ENCODE results near the gene UROC1.

The UROC1 gene

GRCh38 chr3:126447456-126448106 is 70.0 kb downstream of the UROC1 start:
- H3K27ac Mint-ChIP-seq = no peak overlapping the region
- DNase-seq (no peak), ATAC-seq (no peak)
- H3K27me3 Mint-ChIP-seq = no peaks in the 10 kb centered on the region
- no peak overlapping the region for H3K4me3 Mint-ChIP-seq
- no peaks in the 10 kb centered on the region for H3K9me3 Mint-ChIP-seq
- H3K4me1 Mint-ChIP-seq = no peaks in the 10 kb centered on the region

GRCh38 chr3:126446791-126447190 is 70.8 kb downstream of the UROC1 start:
- Mint-ChIP-seq H3K4me3 (no peak overlapping the region), H3K27ac (peak overlapping the region in 1 of 2 donors; percentile 86), H3K9me3 (no peaks in the 10 kb centered on the region), H3K4me1 (no peaks in the 10 kb centered on the region), H3K27me3 (no peaks in the 10 kb centered on the region)
- ATAC-seq (no peak), DNase-seq (no peak)

GRCh38 chr3:126446301-126446700 is 71.3 kb downstream of the UROC1 start:
- ATAC-seq = no peak
- Mint-ChIP-seq H3K27ac (no peak overlapping the region), H3K27me3 (no peaks in the 10 kb centered on the region), H3K4me3 (no peak overlapping the region), H3K9me3 (no peaks in the 10 kb centered on the region), H3K4me1 (no peaks in the 10 kb centered on the region)
- DNase-seq = no peak

GRCh38 chr3:126445506-126445905 is 72.1 kb downstream of the UROC1 start:
- H3K27me3 Mint-ChIP-seq = no peaks in the 10 kb centered on the region
- H3K4me3 Mint-ChIP-seq = no peak overlapping the region
- DNase-seq (no peak), ATAC-seq (no peak)
- no peaks in the 10 kb centered on the region for H3K9me3 Mint-ChIP-seq
- H3K27ac Mint-ChIP-seq = no peak overlapping the region
- H3K4me1 Mint-ChIP-seq = no peaks in the 10 kb centered on the region

GRCh38 chr3:126442856-126443242 is 74.7 kb downstream of the UROC1 start:
- ATAC-seq = no peak
- Mint-ChIP-seq H3K4me3 (no peak overlapping the region), H3K9me3 (no peaks in the 10 kb centered on the region), H3K27me3 (no peaks in the 10 kb centered on the region), H3K4me1 (no peaks in the 10 kb centered on the region), H3K27ac (peak overlapping the region; percentile 77 to 89)
- DNase-seq = no peak

- ATAC-seq (no peak), DNase-seq (no peak)
- Mint-ChIP-seq H3K4me1 (no peaks in the 10 kb centered on the region), H3K27ac (no peak overlapping the region), H3K9me3 (no peaks in the 10 kb centered on the region), H3K4me3 (no peak overlapping the region), H3K27me3 (no peaks in the 10 kb centered on the region)
Observed at GRCh38 chr3:126442094-126442855, 75.3 kb downstream of the UROC1 start.

- Mint-ChIP-seq H3K27ac (peak overlapping the region in 1 of 2 donors; percentile 92), H3K4me1 (no peaks in the 10 kb centered on the region)
- ATAC-seq = peak; percentile 12
Observed at GRCh38 chr3:126441256-126441880, 76.2 kb downstream of the UROC1 start.

GRCh38 chr3:126440709-126440995 is 76.9 kb downstream of the UROC1 start:
- Mint-ChIP-seq H3K4me1 (no peaks in the 10 kb centered on the region), H3K27ac (no peak overlapping the region), H3K4me3 (no peak overlapping the region), H3K9me3 (no peaks in the 10 kb centered on the region), H3K27me3 (no peaks in the 10 kb centered on the region)
- no peak for DNase-seq
- ATAC-seq = no peak

More at GRCh38 chr3:126441256-126441880, 76.2 kb downstream of the UROC1 start:
- no peaks in the 10 kb centered on the region for H3K9me3 Mint-ChIP-seq
- no peak for DNase-seq
- no peaks in the 10 kb centered on the region for H3K27me3 Mint-ChIP-seq
- H3K4me3 Mint-ChIP-seq = no peak overlapping the region

- ATAC-seq = no peak
- no peaks in the 10 kb centered on the region for H3K4me1 Mint-ChIP-seq
- DNase-seq = no peak
- no peaks in the 10 kb centered on the region for H3K27me3 Mint-ChIP-seq
- H3K27ac Mint-ChIP-seq = peak overlapping the region; percentile 47 to 78
- no peak overlapping the region for H3K4me3 Mint-ChIP-seq
- no peaks in the 10 kb centered on the region for H3K9me3 Mint-ChIP-seq
Observed at GRCh38 chr3:126439968-126440708, 77.4 kb downstream of the UROC1 start.

GRCh38 chr3:126439346-126439967 is 78.1 kb downstream of the UROC1 start:
- DNase-seq (no peak), ATAC-seq (no peak)
- no peaks in the 10 kb centered on the region for H3K4me1 Mint-ChIP-seq
- H3K4me3 Mint-ChIP-seq = no peak overlapping the region
- H3K9me3 Mint-ChIP-seq = no peaks in the 10 kb centered on the region
- H3K27me3 Mint-ChIP-seq = no peaks in the 10 kb centered on the region
- H3K27ac Mint-ChIP-seq = no peak overlapping the region

- Mint-ChIP-seq H3K9me3 (no peaks in the 10 kb centered on the region), H3K27ac (no peak overlapping the region)
Observed at GRCh38 chr3:126438746-126439145, 78.8 kb downstream of the UROC1 start.

GRCh38 chr3:126438186-126438585 is 79.4 kb downstream of the UROC1 start:
- Mint-ChIP-seq H3K4me1 (no peaks in the 10 kb centered on the region), H3K4me3 (no peak overlapping the region), H3K9me3 (no peaks in the 10 kb centered on the region), H3K27ac (peak overlapping the region in 1 of 2 donors; percentile 34), H3K27me3 (no peaks in the 10 kb centered on the region)
- ATAC-seq (no peak), DNase-seq (no peak)

More at GRCh38 chr3:126438746-126439145, 78.8 kb downstream of the UROC1 start:
- no peaks in the 10 kb centered on the region for H3K27me3 Mint-ChIP-seq
- ATAC-seq (no peak), DNase-seq (no peak)
- no peaks in the 10 kb centered on the region for H3K4me1 Mint-ChIP-seq
- no peak overlapping the region for H3K4me3 Mint-ChIP-seq

GRCh38 chr3:126436826-126437717 is 80.5 kb downstream of the UROC1 start:
- Mint-ChIP-seq H3K27ac (peak overlapping the region in 1 of 2 donors; percentile 77), H3K4me1 (no peaks in the 10 kb centered on the region), H3K27me3 (no peaks in the 10 kb centered on the region), H3K4me3 (no peak overlapping the region), H3K9me3 (no peaks in the 10 kb centered on the region)
- DNase-seq = no peak
- ATAC-seq = no peak

GRCh38 chr3:126435456-126436315 is 81.9 kb downstream of the UROC1 start:
- no peaks in the 10 kb centered on the region for H3K4me1 Mint-ChIP-seq
- DNase-seq (no peak), ATAC-seq (no peak)
- peak overlapping the region in 1 of 2 donors; percentile 59 for H3K27ac Mint-ChIP-seq
- H3K27me3 Mint-ChIP-seq = no peaks in the 10 kb centered on the region
- H3K4me3 Mint-ChIP-seq = no peak overlapping the region
- H3K9me3 Mint-ChIP-seq = no peaks in the 10 kb centered on the region
